DMS53 treated with DMSO at 0.1 percent for 48 hours (cell line): Measurements from ENCODE around the gene ACE2.

ENCODE experiments used
- DNase-seq: peaks from one replicate; lab custom pipeline; 2025; ENCODE audit not compliant: unreplicated experiment; lab: John Stamatoyannopoulos, UW

Gene ACE2

GRCh38 chrX:15515931-15516330 is 84.8 kb downstream of the ACE2 start:
- no peak for DNase-seq

- DNase-seq: no peak
These were observed 86.5 kb downstream of the ACE2 start for GRCh38 chrX:15514279-15514678.

GRCh38 chrX:15512401-15512965 is 88.3 kb downstream of the ACE2 start:
- DNase-seq: no peak

- peak; percentile 3 for DNase-seq
These were observed 89.2 kb downstream of the ACE2 start for GRCh38 chrX:15511563-15511962.
